ENCODE measurements around the gene CPN1. TPM values are rescaled to one million over a fixed set of nuclear protein-coding genes. Genes with fewer than 3 reads are reported as not detected.

The CPN1 gene
- total RNA-seq, 2 experiments from 2014 or later: not detected

- H3K27ac ChIP-seq (ENCODE audit: low read depth, low read length, poor library complexity, severe bottlenecking): no peak overlapping the region
- peak overlapping the region; percentile 12 for H3K4me3 ChIP-seq (ENCODE audit: low read depth, low read length, poor library complexity, severe bottlenecking)
- H4K20me1 ChIP-seq (ENCODE audit: insufficient read depth, low read length): peaks cover 4% of the 10 kb centered on the region; the same call in 1 of the 2 replicates
- H3K36me3 ChIP-seq (ENCODE audit: insufficient read depth, low read length): peaks cover 51% of the 10 kb centered on the region
- ChIA-PET CTCF (ENCODE audit: unreplicated experiment) (no interaction called here), POLR2A (interaction anchor here (0.5 to 4.7 kb wide), 7 partner anchors 9 to 1455 kb away, joined by 3 to 24 read pairs (median 4); no protein-coding TSS in a partner anchor)
- H3K79me2 ChIP-seq (ENCODE audit: insufficient read depth, low read depth, low read length): peaks cover 91% of the 10 kb centered on the region
- TF ChIP-seq CTCF (conservative IDR thresholded peaks at IDR 0.05; ENCODE audit: low read length) (no peak), EZH2phosphoT487 (IDR thresholded peaks at IDR 0.05; ENCODE audit: borderline replicate concordance, low read depth, low read length) (no peak)
- intact Hi-C loops (cut with micrococcal nuclease; ENCODE audit: unreplicated experiment): no loop called here
- no peaks in the 10 kb centered on the region for H3K9me3 ChIP-seq (ENCODE audit: low read length)
- DNase-seq (ENCODE audit: low spot score): peak; percentile 66
- peaks cover 33% of the 10 kb centered on the region for H3K4me1 ChIP-seq (ENCODE audit: insufficient read depth, low read length, poor library complexity, severe bottlenecking)
- H2AFZ ChIP-seq (ENCODE audit: low read length): no peak overlapping the region
- H3K4me2 ChIP-seq (ENCODE audit: low read length): peak overlapping the region; percentile 47
- no peaks in the 10 kb centered on the region for H3K9me2 ChIP-seq (ENCODE audit: insufficient read depth, low read length)
- BruUV-seq (replicated peaks): no TSS peak
Observed at GRCh38 chr10:99993701-99994689, 87.7 kb downstream of the CPN1 start.

Other genes with a start within 250 kb of the CPN1 start
- 24.2 and 27.0 TPM in 2 replicates for gene DNMBP, start 71.9 kb downstream of the CPN1 start, total RNA-seq (2014; rRNA removed; shearing (Covaris generic))
- gene DNMBP, start 71.9 kb downstream of the CPN1 start, total RNA-seq (2022): 36.2 and 39.6 TPM in 2 replicates
- gene ERLIN1, start 104.2 kb upstream of the CPN1 start, total RNA-seq (2014; rRNA removed; shearing (Covaris generic)): 24.7 and 26.7 TPM in 2 replicates
- gene ERLIN1, start 104.2 kb upstream of the CPN1 start, total RNA-seq (2022): 24.1 and 25.6 TPM in 2 replicates
- gene CHUK, start 147.7 kb upstream of the CPN1 start, total RNA-seq (2014; rRNA removed; shearing (Covaris generic)): 21.0 and 23.5 TPM in 2 replicates
- gene CHUK, start 147.7 kb upstream of the CPN1 start, total RNA-seq (2022): 25.6 and 26.2 TPM in 2 replicates
- 47.8 and 48.2 TPM in 2 replicates for gene CWF19L1, start 185.8 kb upstream of the CPN1 start, total RNA-seq (2014; rRNA removed; shearing (Covaris generic))
- gene CWF19L1, start 185.8 kb upstream of the CPN1 start, total RNA-seq (2022): 48.6 and 51.0 TPM in 2 replicates
- 39.7 and 48.7 TPM in 2 replicates for gene BLOC1S2, start 204.8 kb upstream of the CPN1 start, total RNA-seq (2014; rRNA removed; shearing (Covaris generic))
- 45.3 and 54.8 TPM in 2 replicates for gene BLOC1S2, start 204.8 kb upstream of the CPN1 start, total RNA-seq (2022)
- not detected in 2 replicates for gene PKD2L1, start 248.4 kb upstream of the CPN1 start, total RNA-seq (2014; rRNA removed; shearing (Covaris generic))
- gene PKD2L1, start 248.4 kb upstream of the CPN1 start, total RNA-seq (2022): 0.76 TPM in 1 of 2 replicates, not detected in the other

Data from OCI-LY7 (cell line).